Adipocyte (in vitro differentiated cells): ENCODE measurements around the gene GALNT4.

Source experiments
- DNase-seq: peaks from one replicate; pipeline ENCODE4 v3.0.0-alpha.2; 2015; ENCODE audit warnings: low read depth
- H3K27me3 ChIP-seq: replicated peaks from 2 replicates; pipeline ENCODE4 v1.7.0; 2013; ENCODE audit warnings: mild to moderate bottlenecking, low read length, moderate library complexity; ENCODE audit not compliant: control insufficient read depth, insufficient read depth
- H3K36me3 ChIP-seq: 2 replicates; pipeline ENCODE4 v1.7.0; 2013; ENCODE audit warnings: low read length, mild to moderate bottlenecking, moderate library complexity; ENCODE audit not compliant: control insufficient read depth, insufficient read depth, severe bottlenecking
- H3K4me1 ChIP-seq: 2 replicates; pipeline ENCODE4 v1.7.0; 2013; ENCODE audit warnings: mild to moderate bottlenecking, low read length, moderate library complexity; ENCODE audit not compliant: control insufficient read depth, insufficient read depth
- H3K4me3 ChIP-seq: 2 replicates; pipeline ENCODE4 v1.7.0; 2013; ENCODE audit warnings: mild to moderate bottlenecking, low read length, moderate library complexity
- H3K9ac ChIP-seq: 2 replicates; pipeline ENCODE4 v1.7.0; 2013; ENCODE audit warnings: mild to moderate bottlenecking, low read length, moderate library complexity
- H3K9me3 ChIP-seq: 2 replicates; pipeline ENCODE4 v1.7.0; 2013; ENCODE audit warnings: mild to moderate bottlenecking, low read length, moderate library complexity; ENCODE audit not compliant: control insufficient read depth

The GALNT4 gene

DNA sequence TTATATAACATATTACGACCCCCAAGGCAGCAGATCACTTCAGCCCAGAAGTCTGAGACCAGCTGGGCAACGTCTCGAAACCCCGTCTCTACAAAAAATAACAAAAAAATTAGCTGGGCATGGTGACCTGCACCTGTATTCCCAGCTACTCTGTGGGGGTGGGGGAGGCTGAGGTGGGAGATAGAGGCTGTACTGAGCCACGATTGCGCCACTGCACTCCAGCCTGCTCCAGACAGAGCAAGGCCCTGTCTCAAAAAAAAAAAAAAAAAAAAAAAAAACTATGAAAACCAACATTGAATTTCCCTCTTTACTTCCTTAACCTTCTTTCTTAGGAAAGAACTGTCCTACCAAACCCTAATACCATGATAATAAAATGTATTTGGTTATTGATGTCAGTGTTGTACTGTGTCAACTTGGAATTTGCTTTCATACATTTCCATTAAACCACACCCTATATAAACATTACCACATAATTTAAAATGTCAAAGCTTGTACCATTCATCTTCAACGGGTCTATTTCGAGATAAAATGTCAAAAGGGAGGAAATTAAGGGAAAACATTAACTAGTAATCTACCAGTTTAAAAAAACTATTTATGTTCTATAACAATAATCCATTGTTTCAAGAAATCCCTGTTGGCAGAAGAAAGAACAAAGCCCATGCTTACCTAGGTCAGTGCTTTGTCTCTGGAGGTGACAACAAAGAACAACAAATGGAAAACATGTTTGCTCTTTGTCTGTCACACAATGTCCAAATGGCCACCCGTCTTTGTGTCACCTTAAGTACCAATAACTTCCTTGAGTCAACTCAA lies 17.4 kb downstream of the GALNT4 start:
- Histone ChIP-seq H3K9me3 (no peaks in the 10 kb centered on the region), H3K4me3 (no peak overlapping the region), H3K36me3 (no peaks in the 10 kb centered on the region), H3K4me1 (no peaks in the 10 kb centered on the region), H3K9ac (no peak overlapping the region), H3K27me3 (no peaks in the 10 kb centered on the region)
- DNase-seq: no peak

DNA sequence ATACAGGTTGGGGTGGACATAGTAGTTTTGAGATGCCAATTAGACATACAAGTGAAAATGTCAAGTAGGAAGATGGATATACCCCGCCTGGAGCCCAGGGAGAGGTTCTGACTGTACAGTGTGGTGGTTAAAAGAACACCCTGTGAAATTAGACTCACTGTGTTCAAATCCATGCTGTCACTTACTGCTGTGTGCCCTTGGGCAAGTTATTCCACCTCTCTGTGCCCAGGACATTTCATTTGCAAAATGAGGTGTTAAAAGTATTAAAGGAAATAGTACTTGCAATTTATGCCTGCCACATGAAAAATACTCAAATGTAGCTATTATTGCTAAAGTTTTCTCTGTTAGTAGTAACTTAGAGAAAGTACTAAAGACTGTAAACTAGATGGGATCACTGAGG lies 18.5 kb downstream of the GALNT4 start:
- DNase-seq: no peak
- Histone ChIP-seq H3K9ac (no peak overlapping the region), H3K36me3 (no peaks in the 10 kb centered on the region), H3K4me1 (no peaks in the 10 kb centered on the region), H3K4me3 (no peak overlapping the region), H3K27me3 (no peaks in the 10 kb centered on the region), H3K9me3 (no peaks in the 10 kb centered on the region)

DNA sequence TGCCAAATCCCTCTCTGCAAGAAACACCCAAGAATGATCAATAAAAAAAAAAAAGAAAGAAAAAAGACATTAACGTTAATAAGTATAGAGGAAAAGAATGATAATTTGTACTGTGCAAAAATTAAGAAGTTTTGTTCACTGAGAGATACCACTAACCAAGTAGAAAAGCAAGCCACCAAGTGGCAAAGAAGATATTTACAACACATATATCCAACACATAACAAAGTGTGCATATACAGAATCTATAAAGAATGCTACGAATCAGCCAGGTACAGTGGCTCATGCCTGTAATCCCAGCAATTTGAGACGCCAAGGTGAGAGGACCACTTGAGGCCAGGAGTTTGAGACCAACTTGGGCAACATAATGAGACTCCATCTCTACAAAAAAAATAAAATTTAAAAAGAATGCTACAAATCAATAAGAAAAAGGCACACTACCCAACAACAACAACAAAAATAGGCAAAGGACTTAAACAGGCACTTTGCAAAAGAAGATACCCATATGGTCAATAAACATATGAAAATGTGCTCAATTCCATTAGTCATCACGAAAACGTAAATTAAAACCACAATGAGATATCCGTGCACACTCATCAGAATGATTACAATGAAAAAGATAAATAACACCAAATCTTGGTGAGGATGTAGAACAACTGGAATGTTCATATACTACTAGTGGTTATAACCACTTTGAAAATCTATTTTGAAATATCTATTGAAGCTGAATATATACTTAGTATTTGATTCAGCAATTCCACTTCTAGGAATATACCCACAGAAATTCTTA lies 19.8 kb downstream of the GALNT4 start:
- Histone ChIP-seq H3K9ac (no peak overlapping the region), H3K36me3 (no peaks in the 10 kb centered on the region), H3K9me3 (no peaks in the 10 kb centered on the region), H3K4me1 (no peaks in the 10 kb centered on the region), H3K4me3 (no peak overlapping the region), H3K27me3 (no peaks in the 10 kb centered on the region)
- no peak for DNase-seq

DNA sequence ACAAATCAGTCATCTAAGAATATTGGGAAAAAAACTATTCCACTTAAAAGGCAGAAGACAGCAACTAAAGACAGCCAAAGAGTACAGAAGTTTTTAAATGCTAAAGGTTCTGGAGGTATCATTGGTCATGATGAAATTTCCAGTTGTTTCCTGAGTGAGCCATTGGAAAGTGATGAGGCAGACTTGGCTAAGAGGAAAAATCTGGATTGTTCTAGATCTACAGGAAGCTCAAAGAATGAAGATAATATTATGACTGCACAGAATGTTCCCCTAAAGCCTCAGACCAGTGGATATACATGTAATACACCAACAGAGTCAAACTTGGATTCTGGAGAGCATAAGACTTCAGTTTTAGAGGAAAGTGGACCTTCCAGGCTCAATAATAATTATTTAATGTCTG lies 22.8 kb downstream of the GALNT4 start:
- Histone ChIP-seq H3K9me3 (no peaks in the 10 kb centered on the region), H3K36me3 (no peaks in the 10 kb centered on the region), H3K4me3 (no peak overlapping the region), H3K27me3 (no peaks in the 10 kb centered on the region), H3K4me1 (no peaks in the 10 kb centered on the region), H3K9ac (no peak overlapping the region)
- DNase-seq: no peak

DNA sequence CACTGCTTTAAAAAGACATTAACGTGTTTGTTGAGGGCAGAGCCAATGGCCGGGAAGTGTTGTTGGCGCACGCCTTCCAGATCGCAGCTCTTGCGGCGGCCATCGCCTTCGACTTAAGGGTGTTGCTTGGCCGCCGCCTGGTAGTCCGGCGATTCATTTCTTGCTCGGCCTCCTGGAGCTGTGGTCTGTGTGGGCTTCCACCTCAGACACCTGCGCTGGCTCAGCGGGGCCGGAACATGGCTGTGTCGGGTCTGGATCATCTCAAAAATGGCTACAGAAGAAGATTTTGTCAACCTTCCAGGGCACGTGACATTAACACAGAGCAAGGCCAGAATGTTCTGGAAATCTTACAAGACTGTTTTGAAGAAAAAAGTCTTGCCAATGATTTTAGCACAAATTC lies 24.7 kb downstream of the GALNT4 start:
- no peaks in the 10 kb centered on the region for H3K9me3 ChIP-seq
- H3K27me3 ChIP-seq: no peaks in the 10 kb centered on the region
- H3K9ac ChIP-seq: no peak overlapping the region
- H3K4me1 ChIP-seq: no peaks in the 10 kb centered on the region
- no peak overlapping the region for H3K4me3 ChIP-seq
- no peak for DNase-seq
- H3K36me3 ChIP-seq: no peaks in the 10 kb centered on the region

DNA sequence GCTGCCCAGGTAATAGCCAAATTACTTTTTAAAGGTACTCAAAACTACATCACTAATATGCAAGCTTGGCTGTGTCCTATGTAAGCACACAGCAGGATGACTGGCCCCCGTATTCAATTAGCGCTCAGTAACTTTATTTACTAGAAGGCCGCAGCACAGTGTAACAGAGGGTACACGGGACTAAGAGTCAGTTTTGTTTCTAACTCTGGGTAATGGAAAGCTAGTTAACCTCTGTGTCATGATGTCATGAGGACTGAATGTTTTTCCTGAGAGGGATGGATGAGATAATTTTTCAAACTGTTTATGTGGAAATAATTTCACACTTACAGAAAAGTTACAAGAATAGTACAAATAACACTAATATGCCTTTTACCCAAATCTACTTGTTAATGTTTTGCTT lies 27.1 kb downstream of the GALNT4 start:
- Histone ChIP-seq H3K4me1 (no peaks in the 10 kb centered on the region), H3K9me3 (no peaks in the 10 kb centered on the region), H3K36me3 (no peaks in the 10 kb centered on the region), H3K4me3 (no peak overlapping the region), H3K27me3 (no peaks in the 10 kb centered on the region), H3K9ac (no peak overlapping the region)
- DNase-seq: no peak

DNA sequence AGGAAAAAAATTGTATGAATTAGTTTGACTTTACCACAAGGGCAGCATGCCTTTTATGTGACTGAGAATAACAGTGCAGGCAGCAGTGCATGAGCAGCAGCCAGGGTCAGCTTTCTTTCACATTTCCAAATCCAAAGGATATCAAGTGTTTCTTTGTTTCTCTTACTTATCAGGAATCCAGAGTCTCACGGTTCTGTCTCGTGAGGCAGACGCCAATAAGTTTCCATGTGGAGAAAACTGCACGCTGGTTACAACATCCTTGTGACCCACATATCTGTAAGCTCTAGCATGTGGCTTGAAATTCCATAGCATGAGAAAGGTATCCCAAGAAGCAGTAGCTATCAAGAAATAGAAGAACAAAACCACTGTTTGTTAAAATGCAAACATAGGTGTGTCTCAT lies 27.6 kb downstream of the GALNT4 start:
- no peaks in the 10 kb centered on the region for H3K9me3 ChIP-seq
- no peak overlapping the region for H3K4me3 ChIP-seq
- H3K4me1 ChIP-seq: no peaks in the 10 kb centered on the region
- no peak for DNase-seq
- H3K36me3 ChIP-seq: no peaks in the 10 kb centered on the region
- no peaks in the 10 kb centered on the region for H3K27me3 ChIP-seq
- H3K9ac ChIP-seq: no peak overlapping the region

DNA sequence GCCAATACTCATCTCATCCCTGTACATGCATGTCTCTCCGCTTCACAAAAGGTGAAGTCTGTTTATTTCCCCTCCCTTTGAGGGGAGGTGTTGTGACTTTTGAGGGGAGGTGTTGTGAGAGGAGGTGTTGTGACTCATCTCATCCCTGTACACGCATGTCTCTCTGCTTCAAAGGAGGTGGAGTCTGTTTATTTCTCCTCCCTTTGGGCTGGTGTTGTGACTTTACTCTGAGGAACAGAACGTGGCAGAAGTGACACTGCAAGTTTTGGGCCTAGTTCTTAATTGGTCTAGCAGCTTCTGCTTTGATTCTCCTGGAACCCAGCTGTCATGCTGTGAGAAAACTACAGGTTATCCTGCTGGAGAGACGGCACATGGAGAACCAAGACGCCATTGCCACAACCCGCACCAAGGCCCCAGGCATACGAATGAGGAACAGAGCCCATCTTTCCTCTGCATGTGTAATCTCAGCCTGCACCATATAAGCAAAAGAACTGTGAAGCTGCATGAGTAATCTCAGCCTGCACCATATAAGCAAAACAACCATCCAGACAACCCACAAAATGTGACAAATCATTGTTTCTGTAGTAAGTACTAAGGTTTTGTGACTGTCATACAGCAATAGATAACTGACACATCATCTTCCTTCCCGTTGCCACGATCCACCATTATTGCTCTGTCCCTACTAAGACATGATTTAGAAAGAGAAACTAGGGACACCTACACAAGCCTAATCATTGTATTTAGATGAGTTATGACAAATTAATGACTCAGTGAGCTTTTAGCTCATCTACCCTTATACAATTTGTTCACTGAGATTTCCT lies 30.0 kb downstream of the GALNT4 start:
- Histone ChIP-seq H3K4me3 (no peak overlapping the region), H3K36me3 (no peaks in the 10 kb centered on the region), H3K9me3 (no peaks in the 10 kb centered on the region), H3K9ac (no peak overlapping the region), H3K4me1 (no peaks in the 10 kb centered on the region), H3K27me3 (no peaks in the 10 kb centered on the region)
- no peak for DNase-seq

DNA sequence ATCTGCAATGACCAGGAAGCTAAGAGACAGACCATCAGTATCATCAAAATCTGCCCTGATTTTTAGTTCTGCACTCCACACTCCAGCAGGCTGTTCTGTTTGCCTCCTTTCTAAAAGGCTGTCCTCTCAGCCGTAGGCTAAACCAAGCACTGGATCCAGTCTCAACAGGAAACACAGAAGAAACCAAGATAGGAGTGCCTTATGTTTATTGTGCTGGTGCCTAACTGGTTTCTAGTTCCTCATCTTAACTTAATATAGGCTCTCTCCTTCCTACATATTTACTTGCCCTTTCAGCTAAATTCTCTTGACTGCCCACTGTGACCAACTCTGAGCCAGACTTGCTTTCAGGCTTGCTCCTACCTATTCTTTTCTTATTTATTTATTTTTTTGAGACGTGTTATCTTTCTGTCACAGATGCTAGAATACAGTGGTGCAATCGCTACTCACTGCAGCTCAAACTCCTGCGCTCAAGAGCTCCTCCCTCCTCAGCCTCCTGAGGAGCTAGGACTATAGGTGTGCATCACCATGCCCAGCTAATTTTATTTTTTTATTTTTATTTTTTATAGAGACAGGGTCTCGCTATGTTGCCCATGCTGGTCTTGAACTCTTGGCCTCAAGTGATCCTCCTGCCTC lies 30.8 kb downstream of the GALNT4 start:
- no peaks in the 10 kb centered on the region for H3K9me3 ChIP-seq
- H3K4me3 ChIP-seq: no peak overlapping the region
- H3K9ac ChIP-seq: no peak overlapping the region
- no peaks in the 10 kb centered on the region for H3K27me3 ChIP-seq
- no peaks in the 10 kb centered on the region for H3K36me3 ChIP-seq
- DNase-seq: no peak
- no peaks in the 10 kb centered on the region for H3K4me1 ChIP-seq

DNA sequence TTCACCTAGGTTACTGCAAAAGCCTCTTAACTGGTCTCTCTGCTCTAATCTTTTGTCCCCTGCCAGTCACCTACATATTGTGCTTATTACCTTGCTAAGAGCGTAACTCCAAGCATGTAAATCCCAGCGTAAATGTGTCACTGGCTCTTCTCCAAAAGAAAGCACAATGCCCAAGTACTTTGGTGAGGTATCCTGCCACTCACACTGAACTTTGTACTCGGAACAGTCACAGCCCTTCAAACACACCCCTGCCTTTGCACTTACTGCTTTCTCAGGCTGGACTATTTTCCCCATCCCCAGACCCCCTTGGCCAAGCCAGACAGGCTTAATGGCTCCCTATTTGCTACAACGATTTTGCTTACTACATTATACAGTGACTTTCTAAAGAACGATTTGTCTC lies 31.7 kb downstream of the GALNT4 start:
- no peak for DNase-seq
- no peaks in the 10 kb centered on the region for H3K9me3 ChIP-seq
- no peak overlapping the region for H3K4me3 ChIP-seq
- no peaks in the 10 kb centered on the region for H3K27me3 ChIP-seq
- no peak overlapping the region for H3K9ac ChIP-seq
- H3K36me3 ChIP-seq: no peaks in the 10 kb centered on the region
- H3K4me1 ChIP-seq: no peaks in the 10 kb centered on the region

DNA sequence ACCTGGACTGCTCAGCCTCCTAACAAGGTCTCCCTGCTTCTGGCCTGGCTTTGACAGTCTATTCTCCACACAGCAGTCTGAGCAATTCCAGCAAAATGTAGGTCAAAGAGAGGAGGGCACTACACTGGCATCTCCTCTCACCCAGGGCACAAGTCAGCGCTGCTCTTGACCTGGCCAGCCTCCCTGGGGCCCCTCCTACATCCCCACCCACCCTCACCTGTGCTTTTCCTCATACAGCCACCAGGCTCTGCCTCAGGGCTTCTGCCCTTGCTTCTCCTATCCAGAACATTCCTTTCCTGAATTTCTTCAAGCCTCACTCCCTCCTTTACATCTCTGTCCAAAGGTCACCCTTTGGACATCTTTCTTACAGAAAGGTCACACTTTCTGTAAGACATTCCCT lies 33.7 kb downstream of the GALNT4 start:
- Histone ChIP-seq H3K4me3 (no peak overlapping the region), H3K36me3 (no peaks in the 10 kb centered on the region), H3K4me1 (no peaks in the 10 kb centered on the region), H3K9me3 (no peaks in the 10 kb centered on the region), H3K9ac (no peak overlapping the region), H3K27me3 (no peaks in the 10 kb centered on the region)
- DNase-seq: no peak
